ENCODE data around the gene IPO5. TPM values are rescaled to one million over a fixed set of nuclear protein-coding genes. Genes with fewer than 3 reads are reported as not detected.

The IPO5 gene

GRCh38 chr13:98071316-98071715 is 117.8 kb downstream of the IPO5 start:
- Histone ChIP-seq H3K36me3 (ENCODE audit: control insufficient read depth in 1 of 2, insufficient read depth in 2 of 2, low read depth in 1 of 2, low read length in 2 of 2) (no peaks in the 10 kb centered on the region), H3K27ac (ENCODE audit: low read length, poor library complexity, severe bottlenecking) (no peak overlapping the region), H3K4ac (ENCODE audit: low read depth in 1 of 2, low read length in 2 of 2) (no peak overlapping the region), H2BK12ac (ENCODE audit: low read length in 2 of 2) (no peak overlapping the region), H3K27me3 (ENCODE audit: control insufficient read depth in 1 of 2, insufficient read depth in 1 of 2, low read length in 2 of 2) (no peaks in the 10 kb centered on the region), H3K23ac (ENCODE audit: low read length in 2 of 2) (no peak overlapping the region), H2AK5ac (ENCODE audit: low read length, severe bottlenecking) (no peak overlapping the region), H3K4me2 (ENCODE audit: low read length, poor library complexity, severe bottlenecking) (no peak overlapping the region), H4K8ac (ENCODE audit: low read length) (no peak overlapping the region), H4K91ac (ENCODE audit: low read length) (no peak overlapping the region), H3K9me3 (ENCODE audit: control insufficient read depth, low read length) (no peaks in the 10 kb centered on the region), H3K4me1 (ENCODE audit: control insufficient read depth, insufficient read depth, low read depth, low read length) (peaks cover 2% of the 10 kb centered on the region), H3K79me1 (replicated peaks; ENCODE audit: low read length, poor library complexity, severe bottlenecking) (no peaks in the 10 kb centered on the region), H3K18ac (ENCODE audit: low read depth in 1 of 2, low read length in 2 of 2) (no peak overlapping the region), H3K4me3 (ENCODE audit: insufficient read depth in 1 of 2, low read depth in 1 of 2, low read length in 2 of 2) (no peak overlapping the region), H3K14ac (ENCODE audit: low read length in 2 of 2) (no peak overlapping the region), H3K9ac (ENCODE audit: low read length) (no peak overlapping the region), H2BK120ac (ENCODE audit: low read depth, low read length) (no peak overlapping the region), H2AFZ (ENCODE audit: low read depth, low read length) (no peak overlapping the region), H2BK15ac (ENCODE audit: low read depth, poor library complexity, severe bottlenecking) (no peak overlapping the region), H2BK5ac (ENCODE audit: low read depth, low read length, poor library complexity, severe bottlenecking) (no peak overlapping the region)
- DNase-seq: no peak
- no CpG with 5 or more reads among the region's 1 CpG for WGBS

GRCh38 chr13:98072476-98072875 is 119.0 kb downstream of the IPO5 start:
- Histone ChIP-seq H3K36me3 (ENCODE audit: control insufficient read depth in 1 of 2, insufficient read depth in 2 of 2, low read depth in 1 of 2, low read length in 2 of 2) (no peaks in the 10 kb centered on the region), H3K4ac (ENCODE audit: low read depth in 1 of 2, low read length in 2 of 2) (no peak overlapping the region), H2BK120ac (ENCODE audit: low read depth, low read length) (no peak overlapping the region), H2AFZ (ENCODE audit: low read depth, low read length) (no peak overlapping the region), H2BK5ac (ENCODE audit: low read depth, low read length, poor library complexity, severe bottlenecking) (no peak overlapping the region), H3K4me1 (ENCODE audit: control insufficient read depth, insufficient read depth, low read depth, low read length) (peaks cover 2% of the 10 kb centered on the region), H3K27me3 (ENCODE audit: control insufficient read depth in 1 of 2, insufficient read depth in 1 of 2, low read length in 2 of 2) (no peaks in the 10 kb centered on the region), H3K79me1 (replicated peaks; ENCODE audit: low read length, poor library complexity, severe bottlenecking) (no peaks in the 10 kb centered on the region), H2AK5ac (ENCODE audit: low read length, severe bottlenecking) (no peak overlapping the region), H3K18ac (ENCODE audit: low read depth in 1 of 2, low read length in 2 of 2) (no peak overlapping the region), H3K9ac (ENCODE audit: low read length) (no peak overlapping the region), H3K4me3 (ENCODE audit: insufficient read depth in 1 of 2, low read depth in 1 of 2, low read length in 2 of 2) (no peak overlapping the region), H3K9me3 (ENCODE audit: control insufficient read depth, low read length) (no peaks in the 10 kb centered on the region), H2BK12ac (ENCODE audit: low read length in 2 of 2) (no peak overlapping the region), H3K14ac (ENCODE audit: low read length in 2 of 2) (no peak overlapping the region), H3K23ac (ENCODE audit: low read length in 2 of 2) (no peak overlapping the region), H3K4me2 (ENCODE audit: low read length, poor library complexity, severe bottlenecking) (no peak overlapping the region), H4K8ac (ENCODE audit: low read length) (no peak overlapping the region), H2BK15ac (ENCODE audit: low read depth, poor library complexity, severe bottlenecking) (no peak overlapping the region), H3K27ac (ENCODE audit: low read length, poor library complexity, severe bottlenecking) (no peak overlapping the region), H4K91ac (ENCODE audit: low read length) (no peak overlapping the region)
- no peak for DNase-seq
- WGBS: 67% methylated on average over 2 of the region's 2 CpGs

Small RNA genes within 50 kb of the gene (small RNA-seq; reads per million reads assigned to genes)
- not detected for gene FTLP8 (ENCODE audit: low read depth)

All from mesenchymal stem cell (in vitro differentiated cells and primary cell).